ENCODE results near the gene IL23R.

GRCh38 chr1:67300561-67300960, 134.3 kb downstream of the IL23R start:
- TF ChIP-seq EZH2phosphoT487 (IDR thresholded peaks at IDR 0.05; ENCODE audit: insufficient read depth, low read depth) (no peak), EZH2 (IDR thresholded peaks at IDR 0.05; ENCODE audit: insufficient read depth, poor library complexity, severe bottlenecking) (no peak)

Measured in GM23248 (cell line).